HG02981 (cell line): ENCODE data around the gene GOSR1.
"Not testable (repeated sequence)": the region's sequence is repeated elsewhere in the genome, so short reads cannot be mapped to it uniquely, and the experiment has no call there.

Experiments used
- ATAC-seq: cut with Tn5 transposase; IDR thresholded peaks from one replicate; pipeline ENCODE4 v1.9.1; 2021; ENCODE audit warnings: mild to moderate bottlenecking, moderate library complexity; ENCODE audit not compliant: unreplicated experiment

The GOSR1 gene

GRCh38 chr17:30477083-30477773 is at the start of gene GOSR1:
TSS of gene GOSR1 (plus strand) at chr17:30477408. CDS start at chr17:30477434, 26 bp downstream.
- ATAC-seq, result peak; percentile 94

GRCh38 chr17:30427611-30428010 is 49.6 kb upstream of the GOSR1 start:
- no peak for ATAC-seq

GRCh38 chr17:30429155-30429554 is 48.1 kb upstream of the GOSR1 start:
- ATAC-seq, result no peak

GRCh38 chr17:30433514-30433913 is 43.7 kb upstream of the GOSR1 start:
- no peak for ATAC-seq

GRCh38 chr17:30436729-30437128 is 40.5 kb upstream of the GOSR1 start:
- ATAC-seq, result no peak

GRCh38 chr17:30443721-30444120 is 33.5 kb upstream of the GOSR1 start:
- ATAC-seq, result no peak

GRCh38 chr17:30446640-30447039 is 30.6 kb upstream of the GOSR1 start:
- ATAC-seq, result not testable (repeated sequence)

GRCh38 chr17:30449480-30449879 is 27.7 kb upstream of the GOSR1 start:
- no peak for ATAC-seq

GRCh38 chr17:30450125-30451027 is 26.8 kb upstream of the GOSR1 start:
- ATAC-seq, result no peak

GRCh38 chr17:30454635-30455034 is 22.6 kb upstream of the GOSR1 start:
- ATAC-seq, result no peak

GRCh38 chr17:30458371-30458770 is 18.8 kb upstream of the GOSR1 start:
- ATAC-seq, result no peak

GRCh38 chr17:30458797-30459413 is 18.3 kb upstream of the GOSR1 start:
- not testable (repeated sequence) for ATAC-seq

GRCh38 chr17:30468465-30468864 is 8.7 kb upstream of the GOSR1 start:
- no peak for ATAC-seq

- no peak for ATAC-seq
Observed at GRCh38 chr17:30472238-30472890, 4.8 kb upstream of the GOSR1 start.

- no peak for ATAC-seq
Observed at GRCh38 chr17:30475206-30475605, 2.0 kb upstream of the GOSR1 start.

- ATAC-seq, result no peak
Observed at GRCh38 chr17:30476726-30477082, 504 bp upstream of the GOSR1 start.

GRCh38 chr17:30477774-30478115 is 537 bp downstream of the GOSR1 start:
- no peak for ATAC-seq

GRCh38 chr17:30482555-30482954 is 5.3 kb downstream of the GOSR1 start:
- ATAC-seq, result no peak

- no peak for ATAC-seq
Observed at GRCh38 chr17:30483159-30483558, 6.0 kb downstream of the GOSR1 start.

- ATAC-seq, result no peak
Observed at GRCh38 chr17:30493780-30494179, 16.6 kb downstream of the GOSR1 start.

- ATAC-seq, result no peak
Observed at GRCh38 chr17:30495586-30495985, 18.4 kb downstream of the GOSR1 start.
